LNCAP (cell line): ENCODE results near the gene RAD54L.

Source experiments
- CTCF ChIP-seq: fragments of 450-650 bp; IDR thresholded peaks from 2 replicates; pipeline ENCODE4 v1.5.1; 2017; ENCODE audit warnings: mild to moderate bottlenecking

The RAD54L gene

DNA sequence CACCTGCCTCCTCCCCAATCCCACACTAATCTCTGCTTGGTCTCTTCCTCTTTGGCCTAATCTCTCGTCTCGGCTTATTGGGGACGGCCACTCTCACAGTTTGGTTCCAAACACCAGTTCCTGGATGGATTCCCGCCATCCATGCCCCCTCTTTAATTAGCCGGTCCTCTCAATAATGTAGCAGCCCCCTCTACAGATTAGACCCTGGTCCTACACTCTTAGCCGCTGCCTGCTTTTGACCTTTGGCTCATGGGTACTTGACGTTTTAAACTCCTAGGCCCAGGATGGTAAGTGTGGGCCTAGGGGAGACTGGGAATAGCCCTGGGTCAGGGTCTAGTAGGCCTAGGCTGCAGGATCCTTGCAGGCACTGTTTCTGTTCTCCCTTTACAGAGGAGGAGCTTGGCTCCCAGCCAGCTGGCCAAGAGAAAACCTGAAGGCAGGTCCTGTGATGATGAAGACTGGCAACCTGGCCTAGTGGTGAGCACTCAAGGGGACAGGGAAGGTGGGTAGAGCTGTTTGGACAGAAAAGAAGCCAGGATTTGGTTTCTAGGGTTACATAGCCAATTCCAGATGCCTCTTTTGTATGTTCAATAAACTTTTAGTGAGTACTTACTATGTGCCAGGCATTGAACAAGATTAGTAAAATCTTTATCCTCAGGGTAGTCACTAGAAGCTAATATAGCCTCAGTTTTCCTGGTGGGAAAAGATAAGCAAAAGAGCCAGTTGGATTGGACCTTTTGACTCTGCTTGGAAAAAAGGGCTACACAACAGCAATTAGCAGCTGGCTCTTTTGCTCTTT, 758 bp downstream of the RAD54L start:
- TF ChIP-seq CTCF = no peak

DNA sequence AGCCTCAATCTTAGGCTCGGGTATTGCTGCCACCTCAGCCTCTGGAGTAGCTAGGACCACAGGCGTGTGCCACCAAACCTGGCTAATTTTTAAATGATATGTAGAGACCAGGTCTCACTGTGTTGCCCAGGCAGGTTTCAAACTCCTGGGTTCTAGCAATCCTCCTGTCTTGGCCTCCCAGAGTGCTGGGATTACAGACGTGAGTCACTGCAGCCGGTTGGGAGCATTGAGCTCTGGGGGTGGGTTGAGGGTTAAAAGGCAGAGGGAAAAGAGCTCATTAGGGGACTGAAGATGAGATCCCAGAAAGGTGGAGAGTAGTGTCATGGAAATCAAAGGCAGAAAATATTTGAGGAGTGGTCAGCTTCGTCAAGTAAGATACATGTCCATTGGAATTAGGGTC, 7.1 kb downstream of the RAD54L start:
- TF ChIP-seq CTCF = no peak

GRCh38 chr1:46256523-46256922, 9.0 kb downstream of the RAD54L start:
- no peak for TF ChIP-seq CTCF

GRCh38 chr1:46262508-46262907, 14.9 kb downstream of the RAD54L start:
- no peak for TF ChIP-seq CTCF

DNA sequence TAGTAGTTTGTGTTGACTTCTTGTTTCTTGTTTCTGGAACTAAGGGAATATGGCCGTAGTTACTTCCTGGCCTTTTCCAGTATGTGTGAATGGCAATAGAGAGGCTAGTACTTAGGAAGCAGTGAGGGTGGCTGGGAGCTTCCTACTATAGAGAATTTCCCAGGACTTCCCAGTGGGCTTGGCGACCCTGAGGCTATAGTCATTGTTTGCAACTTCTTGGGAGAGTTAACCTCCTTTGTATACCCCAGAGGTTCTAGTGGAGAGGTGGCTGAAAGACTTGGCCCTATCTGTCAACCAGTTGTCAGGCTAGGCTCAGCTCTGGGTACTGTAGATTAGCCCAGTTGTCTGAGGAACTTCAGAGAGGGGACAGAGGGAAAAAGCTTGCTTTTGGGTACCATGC, 15.6 kb downstream of the RAD54L start:
- no peak for TF ChIP-seq CTCF

DNA sequence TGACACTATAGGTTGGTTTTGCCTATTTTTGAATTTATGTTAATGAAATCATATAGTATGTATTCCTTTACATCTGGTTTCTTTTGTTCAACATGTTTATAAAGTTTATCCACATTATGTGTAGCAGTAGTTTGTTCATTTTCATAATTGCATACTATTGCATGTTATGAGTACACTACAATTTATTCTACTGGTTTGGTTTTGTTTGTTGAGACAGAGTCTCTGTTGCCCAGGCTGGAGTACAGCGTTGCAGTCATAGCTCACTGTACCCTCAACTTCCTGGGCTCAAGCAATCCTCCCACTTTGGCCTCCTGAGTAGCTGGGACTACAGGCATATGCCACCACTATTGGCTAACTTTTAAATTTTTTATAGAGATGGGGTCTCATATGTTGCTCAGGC, 21.0 kb downstream of the RAD54L start:
- no peak for TF ChIP-seq CTCF

GRCh38 chr1:46274225-46275029, 26.9 kb downstream of the RAD54L start:
- TF ChIP-seq CTCF = no peak
